D721Med (cell line): ENCODE data around the gene GTF2A1.

Experiments used
- DNase-seq: peaks from one replicate; pipeline ENCODE4 v3.0.0; 2011; ENCODE audit warnings: low spot score; ENCODE audit not compliant: insufficient read length
- FAIRE-seq: peaks from 2 replicates; lab custom pipeline; 2011; peaks lifted over from hg19 to GRCh38; lab: Jason Lieb, UNC
- TF ChIP-seq, protein P1 (sequence below): IDR thresholded peaks from 2 replicates; pipeline ENCODE4 v1.5.1; 2012; ENCODE audit warnings: mild to moderate bottlenecking, control low read depth; ENCODE audit not compliant: insufficient read depth; ENCODE audit errors: missing control alignments

The GTF2A1 gene

GRCh38 chr14:81143793-81144192, 77.0 kb downstream of the GTF2A1 start:
- FAIRE-seq: no peak
- DNase-seq: no peak

DNA sequence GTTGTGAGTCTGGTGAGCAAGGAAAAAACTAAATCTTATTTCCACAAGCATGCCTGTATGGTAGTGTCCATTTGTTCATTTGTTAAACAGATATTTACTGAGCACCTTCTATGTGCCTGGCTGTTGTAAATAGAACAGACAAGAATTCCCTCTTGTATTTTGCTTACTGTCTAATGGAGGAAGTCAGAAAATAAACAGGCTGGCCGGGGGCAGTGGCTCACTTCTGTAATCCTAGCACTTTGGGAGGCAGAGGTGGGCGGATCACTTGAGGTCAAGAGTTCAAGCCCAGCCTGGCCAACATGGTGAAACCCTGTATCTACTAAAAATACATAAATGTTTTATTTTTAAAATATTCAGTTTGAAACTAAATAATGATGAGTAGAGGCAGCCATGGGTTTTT, 79.3 kb downstream of the GTF2A1 start:
- FAIRE-seq (no peak), DNase-seq (no peak)
- TF ChIP-seq, protein P1, sequence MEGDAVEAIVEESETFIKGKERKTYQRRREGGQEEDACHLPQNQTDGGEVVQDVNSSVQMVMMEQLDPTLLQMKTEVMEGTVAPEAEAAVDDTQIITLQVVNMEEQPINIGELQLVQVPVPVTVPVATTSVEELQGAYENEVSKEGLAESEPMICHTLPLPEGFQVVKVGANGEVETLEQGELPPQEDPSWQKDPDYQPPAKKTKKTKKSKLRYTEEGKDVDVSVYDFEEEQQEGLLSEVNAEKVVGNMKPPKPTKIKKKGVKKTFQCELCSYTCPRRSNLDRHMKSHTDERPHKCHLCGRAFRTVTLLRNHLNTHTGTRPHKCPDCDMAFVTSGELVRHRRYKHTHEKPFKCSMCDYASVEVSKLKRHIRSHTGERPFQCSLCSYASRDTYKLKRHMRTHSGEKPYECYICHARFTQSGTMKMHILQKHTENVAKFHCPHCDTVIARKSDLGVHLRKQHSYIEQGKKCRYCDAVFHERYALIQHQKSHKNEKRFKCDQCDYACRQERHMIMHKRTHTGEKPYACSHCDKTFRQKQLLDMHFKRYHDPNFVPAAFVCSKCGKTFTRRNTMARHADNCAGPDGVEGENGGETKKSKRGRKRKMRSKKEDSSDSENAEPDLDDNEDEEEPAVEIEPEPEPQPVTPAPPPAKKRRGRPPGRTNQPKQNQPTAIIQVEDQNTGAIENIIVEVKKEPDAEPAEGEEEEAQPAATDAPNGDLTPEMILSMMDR: no peak

More at GRCh38 chr14:81143793-81144192, 77.0 kb downstream of the GTF2A1 start:
- TF ChIP-seq, protein P1: no peak

DNA sequence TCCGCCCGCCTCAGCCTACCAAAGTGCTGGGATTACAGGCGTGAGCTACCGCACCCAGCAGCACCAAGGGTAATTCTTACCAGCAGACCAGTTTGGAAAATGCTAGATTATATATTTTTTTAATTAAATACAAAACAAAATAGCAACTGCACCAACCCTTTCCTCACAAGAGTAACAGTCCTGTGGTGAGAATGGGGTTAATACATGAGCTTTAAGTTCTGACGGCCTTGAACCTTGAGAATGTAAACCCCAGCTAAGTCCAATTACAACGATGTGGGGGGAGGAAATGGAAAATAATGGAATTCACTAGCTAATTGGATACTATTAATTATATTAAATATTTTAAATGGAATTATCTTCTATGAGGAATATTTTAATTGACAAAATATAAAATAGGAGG, 82.3 kb downstream of the GTF2A1 start:
- DNase-seq (no peak), FAIRE-seq (no peak)
- TF ChIP-seq, protein P1: no peak

DNA sequence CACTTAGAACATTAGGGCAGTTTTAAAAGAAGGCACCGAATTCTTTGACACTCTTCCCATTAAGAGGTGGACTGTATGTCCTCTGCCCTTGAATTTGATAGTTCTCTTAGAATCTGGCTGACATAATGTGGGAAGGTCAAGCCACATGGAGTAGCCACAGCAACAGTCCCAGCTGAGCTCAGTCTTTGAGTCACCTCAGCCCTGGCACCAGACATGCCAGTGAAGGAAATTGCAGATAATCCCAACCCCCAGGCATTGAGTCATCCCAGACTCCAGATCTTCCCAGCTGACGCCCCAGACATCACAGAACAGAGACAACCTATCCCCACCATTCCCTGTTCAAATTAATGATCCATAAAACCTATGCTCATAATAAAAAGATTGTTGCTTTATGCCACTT, 83.4 kb downstream of the GTF2A1 start:
- FAIRE-seq (no peak), DNase-seq (no peak)
- TF ChIP-seq, protein P1: no peak

DNA sequence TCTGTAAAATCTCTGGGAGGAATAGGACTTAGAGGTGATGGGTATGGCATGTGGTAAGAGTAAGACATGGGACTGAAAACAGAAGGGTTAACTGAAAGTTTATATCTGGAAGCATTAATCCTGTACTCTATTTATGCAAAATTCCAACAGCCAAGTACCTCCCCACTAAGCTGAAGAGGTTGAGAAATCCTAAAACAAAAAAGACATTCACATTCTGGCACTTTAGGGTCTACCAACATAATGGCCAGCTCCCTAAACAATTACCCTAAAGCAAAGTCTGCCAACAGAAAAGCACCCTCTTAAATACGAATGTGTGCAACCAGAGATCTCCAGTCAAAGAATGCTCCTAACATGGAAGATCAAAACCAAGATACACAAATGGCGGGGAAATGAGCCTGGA, 87.4 kb downstream of the GTF2A1 start:
- no peak for DNase-seq
- FAIRE-seq: peak; percentile 35
- TF ChIP-seq, protein P1: no peak

DNA sequence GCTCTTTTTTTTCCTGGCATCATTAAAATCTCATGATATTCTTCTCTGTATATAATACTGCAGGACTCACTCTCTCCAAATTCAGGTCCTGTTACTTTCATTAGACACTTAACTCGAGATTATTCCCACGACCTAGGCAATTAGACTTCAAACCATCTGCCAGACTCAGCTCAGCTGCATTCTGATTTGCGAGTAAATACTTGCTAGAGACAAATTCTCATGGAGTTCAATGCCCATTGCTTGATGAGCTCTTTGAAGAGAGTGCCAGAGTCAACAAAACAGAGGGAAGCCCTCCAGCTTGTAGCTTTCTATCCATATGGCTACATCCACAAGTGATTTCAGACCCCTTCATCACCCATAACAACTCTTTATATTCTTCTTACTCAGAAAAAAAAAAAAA, 88.3 kb downstream of the GTF2A1 start:
- DNase-seq (no peak), FAIRE-seq (no peak)
- TF ChIP-seq, protein P1: no peak

DNA sequence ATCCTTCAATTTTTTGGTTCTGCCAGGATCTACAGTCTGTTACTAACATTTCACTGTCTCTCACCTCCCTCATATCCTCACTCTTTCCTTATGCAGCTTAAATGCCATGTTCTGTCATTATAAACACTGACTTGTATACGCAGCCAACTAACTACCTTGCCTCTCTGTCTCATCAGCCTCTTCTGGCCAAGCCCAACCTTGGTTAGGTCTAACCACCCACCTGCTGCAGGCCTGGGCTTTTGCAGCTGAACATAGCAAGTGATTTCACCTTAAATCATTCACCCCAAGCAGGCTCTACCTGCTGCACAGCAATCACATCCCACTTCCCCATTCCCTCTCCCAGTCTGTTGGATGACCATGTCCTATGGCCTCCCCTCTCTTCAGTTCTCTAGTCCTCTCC, 91.5 kb downstream of the GTF2A1 start:
- DNase-seq: no peak

More for the DNA sequence above, 91.5 kb downstream of the GTF2A1 start:
- FAIRE-seq: no peak
- TF ChIP-seq, protein P1: no peak
